ENCODE measurements around the gene ZNF587B.
"Not testable (repeated sequence)": the region's sequence is repeated elsewhere in the genome, so short reads cannot be mapped to it uniquely, and the experiment has no call there.

Gene ZNF587B

GRCh38 chr19:57869655-57870054 is 39.6 kb downstream of the ZNF587B start:
- 96 to 97% methylated on average over 6 of the region's 6 CpGs for WGBS, 2 experiments
- not testable (repeated sequence) for H3K4me3 ChIP-seq (ENCODE audit: insufficient read depth, low read depth, low read length); H3K27ac ChIP-seq (ENCODE audit: insufficient read depth, low read depth, low read length, poor library complexity, severe bottlenecking); H3K9me3 ChIP-seq (ENCODE audit: control insufficient read depth, low read length); H3K4me1 ChIP-seq (ENCODE audit: control insufficient read depth, insufficient read depth, low read length); H3K27me3 ChIP-seq (ENCODE audit: control insufficient read depth, insufficient read depth, low read length, poor library complexity, severe bottlenecking)
- H3K36me3 ChIP-seq (ENCODE audit: control insufficient read depth, insufficient read depth, low read length) = peaks cover 64% of the 10 kb centered on the region

- WGBS, 2 experiments = 88 to 93% methylated on average over 1 of the region's 2 CpGs
- H3K36me3 ChIP-seq (ENCODE audit: control insufficient read depth, insufficient read depth, low read length) = peaks cover 62% of the 10 kb centered on the region
- H3K27me3 ChIP-seq (ENCODE audit: control insufficient read depth, insufficient read depth, low read length, poor library complexity, severe bottlenecking) = no peaks in the 10 kb centered on the region
- no peaks in the 10 kb centered on the region for H3K4me1 ChIP-seq (ENCODE audit: control insufficient read depth, insufficient read depth, low read length)
- H3K9me3 ChIP-seq (ENCODE audit: control insufficient read depth, low read length) = peaks cover 6% of the 10 kb centered on the region
- no peak overlapping the region for H3K27ac ChIP-seq (ENCODE audit: insufficient read depth, low read depth, low read length, poor library complexity, severe bottlenecking)
- H3K4me3 ChIP-seq (ENCODE audit: insufficient read depth, low read depth, low read length) = no peak overlapping the region
These were observed 40.1 kb downstream of the ZNF587B start for GRCh38 chr19:57870225-57870624.

DNA sequence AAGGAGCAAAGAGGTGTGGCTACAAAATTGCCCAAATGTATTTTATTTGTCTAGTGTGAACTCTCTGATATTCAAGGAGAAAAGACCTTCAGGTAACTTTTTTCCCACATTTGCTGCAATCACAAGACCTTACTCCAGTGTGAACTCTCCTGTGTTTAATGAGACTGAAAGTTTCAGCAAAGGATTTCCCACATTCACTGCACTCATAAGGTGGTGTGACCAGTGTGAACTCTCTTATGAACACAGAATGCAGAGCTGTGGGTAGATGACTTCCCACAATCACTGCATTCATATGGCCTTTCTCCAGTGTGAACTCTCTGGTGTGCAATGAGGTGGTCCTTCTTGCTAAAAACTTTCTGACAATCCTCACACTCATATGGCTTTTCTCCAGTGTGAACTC is 42.4 kb downstream of the ZNF587B start:
- H3K27ac ChIP-seq (ENCODE audit: insufficient read depth, low read depth, low read length, poor library complexity, severe bottlenecking) = no peak overlapping the region
- peaks cover 6% of the 10 kb centered on the region for H3K9me3 ChIP-seq (ENCODE audit: control insufficient read depth, low read length)
- no peaks in the 10 kb centered on the region for H3K27me3 ChIP-seq (ENCODE audit: control insufficient read depth, insufficient read depth, low read length, poor library complexity, severe bottlenecking)
- H3K4me1 ChIP-seq (ENCODE audit: control insufficient read depth, insufficient read depth, low read length) = no peaks in the 10 kb centered on the region
- peaks cover 75% of the 10 kb centered on the region for H3K36me3 ChIP-seq (ENCODE audit: control insufficient read depth, insufficient read depth, low read length)
- no peak overlapping the region for H3K4me3 ChIP-seq (ENCODE audit: insufficient read depth, low read depth, low read length)

GRCh38 chr19:57873883-57874799 is 44.0 kb downstream of the ZNF587B start:
- not testable (repeated sequence) for H3K27ac ChIP-seq (ENCODE audit: insufficient read depth, low read depth, low read length, poor library complexity, severe bottlenecking); H3K4me3 ChIP-seq (ENCODE audit: insufficient read depth, low read depth, low read length); H3K4me1 ChIP-seq (ENCODE audit: control insufficient read depth, insufficient read depth, low read length); H3K27me3 ChIP-seq (ENCODE audit: control insufficient read depth, insufficient read depth, low read length, poor library complexity, severe bottlenecking); H3K9me3 ChIP-seq (ENCODE audit: control insufficient read depth, low read length)
- peaks cover 71% of the 10 kb centered on the region for H3K36me3 ChIP-seq (ENCODE audit: control insufficient read depth, insufficient read depth, low read length)
- WGBS, 2 experiments = 95 to 98% methylated on average over 6 to 7 of the region's 8 CpGs

GRCh38 chr19:57886046-57886445 is 55.9 kb downstream of the ZNF587B start:
- peaks cover 3% of the 10 kb centered on the region for H3K36me3 ChIP-seq (ENCODE audit: control insufficient read depth, insufficient read depth, low read length)
- H3K4me3 ChIP-seq (ENCODE audit: insufficient read depth, low read depth, low read length) = no peak overlapping the region
- no peaks in the 10 kb centered on the region for H3K4me1 ChIP-seq (ENCODE audit: control insufficient read depth, insufficient read depth, low read length)
- no peaks in the 10 kb centered on the region for H3K27me3 ChIP-seq (ENCODE audit: control insufficient read depth, insufficient read depth, low read length, poor library complexity, severe bottlenecking)
- no peak overlapping the region for H3K27ac ChIP-seq (ENCODE audit: insufficient read depth, low read depth, low read length, poor library complexity, severe bottlenecking)
- no peaks in the 10 kb centered on the region for H3K9me3 ChIP-seq (ENCODE audit: control insufficient read depth, low read length)
- 74 to 83% methylated on average over 3 of the region's 3 CpGs for WGBS, 2 experiments

DNA sequence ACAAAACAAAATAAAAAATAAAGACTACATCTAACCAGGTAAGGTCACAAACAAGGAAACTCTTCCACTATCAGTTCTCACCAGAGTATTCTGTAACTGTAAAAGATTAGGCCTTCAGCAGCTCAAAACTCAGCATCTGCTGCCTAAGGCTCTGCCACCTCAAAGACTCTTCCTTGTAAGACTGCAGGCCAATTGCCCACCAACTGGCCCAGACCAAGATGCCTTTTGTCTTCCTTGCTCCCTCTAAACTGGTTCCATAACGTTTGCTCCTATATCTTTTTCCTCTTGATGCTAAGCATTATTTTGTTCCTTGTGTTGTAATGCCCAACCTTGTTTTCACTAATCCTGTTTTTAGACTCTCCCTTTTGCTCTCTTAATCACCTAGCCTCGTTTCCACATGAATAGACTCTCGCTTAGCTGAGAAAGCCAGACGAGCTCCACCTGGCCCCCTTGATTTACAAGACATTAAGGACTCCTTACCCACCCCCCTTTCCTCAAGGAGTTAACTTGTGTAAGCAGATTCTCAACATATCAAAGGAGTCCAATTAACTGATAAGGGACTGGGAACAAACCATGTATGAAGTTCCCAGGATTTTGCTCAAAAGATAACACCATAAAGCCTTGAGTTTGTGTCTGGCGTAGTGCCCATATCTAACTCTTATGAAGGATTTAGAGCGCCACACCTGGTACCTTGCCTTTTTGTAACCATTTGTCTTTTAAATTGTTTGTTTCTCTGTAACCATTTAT is 57.3 kb downstream of the ZNF587B start:
- Histone ChIP-seq H3K4me1 (ENCODE audit: control insufficient read depth, insufficient read depth, low read length) (no peaks in the 10 kb centered on the region), H3K27me3 (ENCODE audit: control insufficient read depth, insufficient read depth, low read length, poor library complexity, severe bottlenecking) (no peaks in the 10 kb centered on the region), H3K36me3 (ENCODE audit: control insufficient read depth, insufficient read depth, low read length) (peaks cover 3% of the 10 kb centered on the region), H3K27ac (ENCODE audit: insufficient read depth, low read depth, low read length, poor library complexity, severe bottlenecking) (peak overlapping the region; percentile 31), H3K9me3 (ENCODE audit: control insufficient read depth, low read length) (no peaks in the 10 kb centered on the region), H3K4me3 (ENCODE audit: insufficient read depth, low read depth, low read length) (peak overlapping the region; percentile 100)
- WGBS, 2 experiments = 1 to 2% methylated on average over 6 of the region's 6 CpGs

- H3K27me3 ChIP-seq (ENCODE audit: control insufficient read depth, insufficient read depth, low read length, poor library complexity, severe bottlenecking) = no peaks in the 10 kb centered on the region
- peak overlapping the region; percentile 100 for H3K4me3 ChIP-seq (ENCODE audit: insufficient read depth, low read depth, low read length)
- H3K27ac ChIP-seq (ENCODE audit: insufficient read depth, low read depth, low read length, poor library complexity, severe bottlenecking) = peak overlapping the region; percentile 84
- H3K9me3 ChIP-seq (ENCODE audit: control insufficient read depth, low read length) = no peaks in the 10 kb centered on the region
- H3K4me1 ChIP-seq (ENCODE audit: control insufficient read depth, insufficient read depth, low read length) = no peaks in the 10 kb centered on the region
- H3K36me3 ChIP-seq (ENCODE audit: control insufficient read depth, insufficient read depth, low read length) = peaks cover 3% of the 10 kb centered on the region
- 0% methylated on average over 8 of the region's 8 CpGs for WGBS, 2 experiments
These were observed 58.0 kb downstream of the ZNF587B start for GRCh38 chr19:57888107-57888559.

GRCh38 chr19:57888560-57889231 is 58.6 kb downstream of the ZNF587B start, which contains the start of gene ZNF814:
Gene ZNF814, minus strand, starts transcription at chr19:57889037. Its CDS starts 235 bp downstream, at chr19:57888802.
- H3K4me3 ChIP-seq (ENCODE audit: insufficient read depth, low read depth, low read length) = peak within 1 kb of the TSS; percentile 100
- no peaks in the 10 kb centered on the region for H3K4me1 ChIP-seq (ENCODE audit: control insufficient read depth, insufficient read depth, low read length)
- 0% methylated on average over 43 of the region's 43 CpGs for WGBS, 2 experiments
- peak within 1 kb of the TSS; percentile 84 for H3K27ac ChIP-seq (ENCODE audit: insufficient read depth, low read depth, low read length, poor library complexity, severe bottlenecking)
- H3K36me3 ChIP-seq (ENCODE audit: control insufficient read depth, insufficient read depth, low read length) = peaks cover 3% of the 10 kb centered on the region
- H3K27me3 ChIP-seq (ENCODE audit: control insufficient read depth, insufficient read depth, low read length, poor library complexity, severe bottlenecking) = no peaks in the 10 kb centered on the region
- no peaks in the 10 kb centered on the region for H3K9me3 ChIP-seq (ENCODE audit: control insufficient read depth, low read length)

GRCh38 chr19:57890706-57891105 is 60.6 kb downstream of the ZNF587B start:
- not testable (repeated sequence) for H3K4me3 ChIP-seq (ENCODE audit: insufficient read depth, low read depth, low read length)
- 89 to 91% methylated on average over 3 of the region's 3 CpGs for WGBS, 2 experiments

More at GRCh38 chr19:57890706-57891105, 60.6 kb downstream of the ZNF587B start:
- H3K27ac ChIP-seq (ENCODE audit: insufficient read depth, low read depth, low read length, poor library complexity, severe bottlenecking); H3K27me3 ChIP-seq (ENCODE audit: control insufficient read depth, insufficient read depth, low read length, poor library complexity, severe bottlenecking); H3K4me1 ChIP-seq (ENCODE audit: control insufficient read depth, insufficient read depth, low read length); H3K36me3 ChIP-seq (ENCODE audit: control insufficient read depth, insufficient read depth, low read length); H3K9me3 ChIP-seq (ENCODE audit: control insufficient read depth, low read length): not testable (repeated sequence)

Data from ectodermal cell (in vitro differentiated cells).